ENCODE data around the gene KRTAP21-1. TPM values are rescaled to one million over a fixed set of nuclear protein-coding genes. Genes with fewer than 3 reads are reported as not detected.
"Not testable (repeated sequence)": the region's sequence is repeated elsewhere in the genome, so short reads cannot be mapped to it uniquely, and the experiment has no call there.

KRTAP21-1 gene
- total RNA-seq: not detected in 2 replicates

DNA sequence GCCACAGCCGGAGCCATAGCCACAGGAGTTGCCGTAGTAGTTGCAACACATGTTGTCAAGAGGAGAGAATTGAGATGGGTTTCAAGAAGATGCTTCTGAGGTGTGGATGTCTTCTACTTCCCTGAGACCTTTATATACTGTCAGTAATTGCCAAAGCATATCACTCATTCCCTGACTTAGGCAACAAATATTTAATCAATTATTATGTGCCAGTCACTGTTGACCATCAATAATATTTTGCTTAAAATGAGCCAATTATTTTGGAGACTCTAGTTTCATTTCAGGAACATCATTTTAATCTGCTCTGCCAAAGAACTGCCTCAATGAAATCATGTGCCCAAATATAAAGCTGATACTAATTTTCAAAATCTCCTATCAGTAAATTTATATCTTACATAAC lies at the start of gene KRTAP21-1:
Gene KRTAP21-1, minus strand, starts transcription at position 101 of the 400 bp plus-strand sequence. Its CDS starts 50 bp downstream, at position 51.
- not testable (repeated sequence) for DNase-seq (ENCODE audit: low read depth)

DNA sequence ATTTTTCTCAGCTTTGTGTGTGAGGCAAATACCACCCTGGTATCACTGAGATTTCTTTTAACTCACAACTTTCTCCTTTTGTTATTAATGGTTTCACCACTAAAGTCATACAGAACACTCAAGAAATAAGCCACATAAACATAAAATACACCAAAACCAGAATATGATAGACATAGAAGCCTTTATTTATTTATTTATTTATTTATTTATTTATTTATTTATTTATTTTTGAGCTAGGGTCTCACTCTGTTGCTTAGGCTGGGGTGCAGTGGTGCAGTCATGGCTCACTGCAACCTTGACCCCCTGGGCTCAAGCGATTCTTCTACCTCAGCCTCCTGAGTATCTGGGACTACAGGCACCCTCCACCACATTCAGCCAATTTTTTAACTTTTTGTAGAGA lies 45.4 kb upstream of the KRTAP21-1 start:
- no peak for DNase-seq (ENCODE audit: low read depth)

DNA sequence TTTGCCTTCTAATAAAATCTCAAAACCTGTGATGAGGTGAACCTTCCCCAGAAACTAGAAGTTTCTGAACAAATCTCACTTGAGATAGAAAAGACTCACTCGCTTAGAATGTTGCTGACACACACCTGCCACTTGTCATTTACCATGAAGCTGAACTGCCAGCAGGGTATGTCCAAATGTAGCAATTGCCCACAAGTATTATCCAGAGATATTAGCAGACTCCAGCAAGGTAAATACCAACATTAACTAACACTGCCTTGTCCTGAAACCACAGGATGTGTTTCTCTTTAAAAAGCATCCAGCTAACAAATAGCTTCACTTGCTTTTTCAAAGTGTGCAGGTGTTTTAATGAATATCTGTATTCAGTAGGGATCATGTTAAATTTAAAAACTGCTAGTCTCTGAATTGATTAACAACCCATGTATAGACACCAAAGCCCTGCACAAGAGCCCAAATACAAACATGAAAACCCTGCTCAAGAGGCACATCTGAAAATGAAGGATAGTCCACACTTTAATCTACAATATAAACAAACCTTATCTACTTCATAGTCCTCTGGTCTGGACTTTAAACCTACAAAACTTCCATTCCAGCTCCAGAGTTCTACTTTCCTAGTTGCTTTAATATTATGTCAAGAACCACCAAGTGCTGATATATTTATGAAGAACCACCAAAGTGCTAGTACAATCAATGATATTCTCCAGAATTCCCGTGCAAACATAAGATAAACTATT lies 38.5 kb upstream of the KRTAP21-1 start:
- DNase-seq (ENCODE audit: low read depth): no peak

DNA sequence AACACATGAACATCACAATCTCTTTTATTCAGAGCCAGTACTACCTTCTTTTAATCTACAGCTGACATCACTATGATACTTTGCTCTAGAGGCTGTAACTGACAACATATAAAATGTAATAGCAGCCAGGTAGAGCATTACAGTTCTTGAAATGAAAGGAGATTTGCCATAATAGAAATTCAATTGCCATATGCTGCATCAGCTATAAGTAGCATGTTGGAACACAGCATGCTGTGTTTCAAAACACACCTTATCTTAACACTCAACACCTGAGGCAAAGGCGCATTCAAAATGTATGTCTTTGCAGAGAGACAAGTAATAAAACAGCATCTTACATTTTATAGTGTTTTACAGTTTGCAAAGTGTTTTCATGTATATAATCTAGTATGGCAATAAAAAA lies 24.0 kb upstream of the KRTAP21-1 start:
- DNase-seq (ENCODE audit: low read depth): no peak

DNA sequence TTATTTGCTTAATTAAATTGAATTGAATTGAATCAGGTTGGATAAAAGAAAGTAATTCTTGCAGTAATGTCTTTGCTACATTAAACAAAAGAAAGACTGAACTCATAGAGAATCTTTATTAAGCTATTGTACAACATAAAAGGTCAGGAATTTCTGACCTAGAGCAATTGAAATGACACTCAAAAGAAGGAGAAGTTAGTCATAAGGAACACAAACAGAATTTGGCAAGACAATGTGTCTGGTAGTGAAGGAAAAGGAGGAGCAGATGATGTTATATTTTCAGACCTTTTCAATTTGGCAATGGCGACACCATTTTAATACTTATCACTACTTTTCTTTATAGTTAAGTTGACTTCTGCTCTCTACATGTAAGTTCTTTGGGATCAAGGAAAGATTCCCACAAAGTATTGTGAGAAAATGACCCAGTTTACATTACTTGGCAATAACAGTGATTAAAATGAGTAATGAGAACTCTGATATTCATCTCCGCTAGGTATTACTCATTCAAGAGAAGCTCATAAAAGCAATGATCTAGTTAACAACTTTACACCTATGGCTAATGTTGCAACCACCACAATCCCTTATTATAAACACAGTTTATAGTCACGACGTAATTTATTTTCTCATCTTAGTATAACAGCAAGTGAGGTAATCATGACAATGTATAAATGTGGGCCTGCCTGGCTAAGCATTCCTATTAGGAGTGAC lies 14.7 kb upstream of the KRTAP21-1 start:
- DNase-seq (ENCODE audit: low read depth): no peak

DNA sequence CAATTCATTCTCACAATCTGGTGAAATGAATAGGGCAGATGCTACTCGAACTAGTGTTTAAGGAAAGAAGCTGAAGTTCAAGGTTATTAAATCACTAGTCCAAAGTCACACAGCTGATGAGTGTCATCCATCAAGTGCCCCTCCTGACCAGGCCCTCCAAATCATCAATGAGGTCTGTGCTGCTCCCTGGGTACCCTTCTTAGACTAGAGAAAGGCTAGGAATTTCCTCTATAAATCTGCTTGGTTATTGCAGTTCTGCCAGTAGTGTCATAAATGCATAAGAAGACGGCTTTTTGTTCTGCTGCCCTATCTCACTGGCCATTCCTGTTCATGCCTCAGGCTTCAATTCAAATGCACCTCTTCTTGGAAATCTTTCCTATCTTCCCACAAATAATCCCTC lies 5.5 kb upstream of the KRTAP21-1 start:
- no peak for DNase-seq (ENCODE audit: low read depth)

DNA sequence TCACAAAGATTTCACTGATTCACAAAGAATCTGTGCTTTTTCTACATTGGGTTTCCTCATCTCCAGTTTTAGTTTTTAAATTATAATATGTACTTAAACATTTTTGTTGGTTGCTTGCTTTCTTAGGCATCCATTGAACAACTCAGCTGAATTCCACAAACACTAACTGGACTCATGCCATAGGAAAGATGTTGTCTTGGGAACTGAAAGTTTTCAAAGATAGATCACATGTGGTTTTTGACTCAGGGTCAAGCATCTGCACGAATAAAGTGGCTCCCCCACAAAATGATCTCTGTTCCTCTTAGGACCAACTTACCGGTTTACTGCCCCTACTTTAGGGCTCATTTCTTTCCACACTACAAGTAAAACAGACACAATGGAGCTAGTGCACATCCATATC lies 3.1 kb upstream of the KRTAP21-1 start:
- no peak for DNase-seq (ENCODE audit: low read depth)

DNA sequence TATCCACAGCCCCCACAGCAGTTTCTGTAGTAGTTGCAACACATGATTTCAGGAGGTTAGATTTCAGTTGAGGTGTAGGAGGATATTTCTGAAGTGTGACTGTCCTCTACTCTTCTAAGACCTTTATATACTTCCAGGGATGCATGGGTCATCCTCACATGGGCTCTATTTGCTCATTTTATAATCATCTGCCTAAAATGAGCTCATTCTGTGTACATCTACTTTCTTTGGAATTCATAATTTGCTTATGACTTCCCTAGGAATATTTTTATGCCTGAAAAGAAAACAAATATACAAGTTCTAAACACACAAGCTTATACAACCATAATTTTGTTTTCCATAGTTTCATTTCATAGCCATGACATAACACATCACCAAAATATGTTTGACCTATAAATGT lies 8.1 kb downstream of the KRTAP21-1 start, which contains the start of gene KRTAP21-2:
Gene KRTAP21-2, minus strand, starts transcription at position 101 of the 400 bp plus-strand sequence. Its CDS starts 57 bp downstream, at position 44.
- no peak for DNase-seq (ENCODE audit: low read depth)

DNA sequence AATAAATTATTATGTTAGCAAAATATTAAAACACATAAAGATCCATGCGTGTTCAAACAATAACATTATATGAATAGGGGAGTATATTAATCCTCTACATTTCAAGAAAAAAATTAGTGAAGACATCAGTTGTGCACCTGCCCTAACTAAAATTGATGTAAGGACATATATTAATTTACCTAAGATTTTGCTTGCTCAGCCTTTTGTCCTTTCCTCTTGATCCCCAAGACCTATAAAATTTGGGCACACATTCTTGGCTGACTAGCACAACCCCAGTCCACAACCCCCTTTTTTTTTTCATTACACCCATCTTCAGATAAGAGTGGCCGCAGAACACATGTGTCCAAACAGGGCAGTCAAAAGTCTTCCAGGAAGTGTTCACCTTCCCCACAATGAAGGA lies 14.8 kb downstream of the KRTAP21-1 start:
- DNase-seq (ENCODE audit: low read depth): no peak

DNA sequence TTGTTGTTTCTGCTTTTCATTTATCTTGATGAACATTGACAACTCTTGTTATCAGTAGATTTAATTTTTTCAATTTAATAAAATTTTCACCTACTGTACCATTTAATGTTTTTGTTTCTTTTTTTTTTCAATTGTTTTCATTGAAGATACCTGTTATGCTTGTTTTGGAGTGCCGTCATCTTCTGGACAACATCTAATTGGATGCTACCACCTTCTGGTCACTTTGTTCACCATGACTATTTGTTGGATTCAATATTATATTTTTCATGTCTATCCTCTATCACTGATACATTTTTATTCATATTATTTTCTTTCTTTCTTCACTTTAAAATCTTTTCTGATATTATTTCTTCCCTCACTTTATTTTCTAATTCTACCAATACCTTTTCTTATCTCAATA lies 22.2 kb downstream of the KRTAP21-1 start:
- DNase-seq (ENCODE audit: low read depth): no peak

DNA sequence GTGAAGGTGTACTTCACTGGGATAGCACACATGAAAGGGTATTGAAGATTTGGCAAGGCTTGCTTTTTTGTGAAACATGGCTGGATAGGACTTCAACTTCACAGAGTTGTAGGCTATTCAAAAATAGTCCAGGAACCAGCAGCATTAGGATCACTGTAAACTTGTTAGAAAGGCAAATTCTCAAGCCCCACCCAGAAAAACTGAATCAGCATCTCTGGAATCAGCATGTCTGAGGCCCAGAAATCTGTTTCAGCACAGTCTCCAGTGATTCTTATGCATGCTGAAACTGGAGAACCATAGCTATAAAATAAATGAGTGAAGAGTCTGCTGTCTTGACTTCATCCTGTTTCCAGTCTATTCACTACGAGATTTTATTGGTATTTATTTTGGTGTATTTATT lies 28.5 kb downstream of the KRTAP21-1 start:
- no peak for DNase-seq (ENCODE audit: low read depth)

DNA sequence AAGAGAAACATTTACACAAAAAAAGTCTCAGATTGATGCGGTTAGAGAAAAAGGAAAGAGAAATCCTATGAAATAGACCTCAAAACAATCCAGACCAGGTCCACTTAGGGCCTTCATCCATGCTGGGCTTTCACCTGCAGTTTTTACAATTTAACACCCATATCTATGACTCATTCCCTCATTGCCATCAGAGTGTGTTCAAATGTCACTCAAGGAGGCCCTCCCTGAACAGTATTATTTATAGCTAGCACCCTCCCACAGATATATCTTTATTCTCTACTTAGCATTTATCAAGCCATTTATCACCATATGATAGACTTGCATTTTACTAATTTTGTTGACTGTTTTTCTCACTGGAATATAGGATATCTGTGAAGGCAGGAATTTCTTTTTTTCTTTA lies 35.8 kb downstream of the KRTAP21-1 start:
- DNase-seq (ENCODE audit: low read depth): no peak

DNA sequence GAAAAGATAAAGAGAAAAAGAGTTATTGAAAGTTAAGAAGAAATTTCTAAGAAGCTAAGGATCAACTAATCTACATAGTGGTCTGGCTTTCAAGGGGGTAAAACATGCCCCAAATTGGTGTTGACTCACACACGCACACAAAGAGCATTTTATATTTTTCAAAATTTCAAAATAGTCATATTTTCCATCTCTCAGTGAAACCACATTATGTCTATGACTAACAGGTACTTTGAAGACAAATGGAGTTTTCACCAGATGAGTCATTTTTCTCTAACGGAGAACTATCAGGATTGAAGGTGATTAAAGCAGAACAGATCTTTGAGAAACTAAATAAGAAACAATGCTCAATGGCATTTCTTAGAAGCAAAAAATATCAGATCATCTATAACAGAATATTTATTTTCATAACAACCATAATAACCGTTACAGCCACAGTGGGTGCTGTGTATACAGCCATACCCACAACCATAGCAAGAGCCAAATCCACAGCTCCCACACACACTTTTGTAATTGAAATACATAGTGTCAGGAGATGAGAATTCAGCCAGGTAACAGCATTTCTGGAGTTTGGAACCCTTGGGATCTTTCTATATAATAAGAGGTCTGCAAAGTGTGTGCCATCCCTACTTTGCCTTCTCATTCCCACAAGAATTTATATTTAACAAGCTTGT lies 36.9 kb downstream of the KRTAP21-1 start, which contains the start of gene KRTAP21-3:
Gene KRTAP21-3, minus strand, starts transcription at position 539 of the 671 bp plus-strand sequence. Its CDS starts 18 bp downstream, at position 521.
- DNase-seq (ENCODE audit: low read depth): no peak

DNA sequence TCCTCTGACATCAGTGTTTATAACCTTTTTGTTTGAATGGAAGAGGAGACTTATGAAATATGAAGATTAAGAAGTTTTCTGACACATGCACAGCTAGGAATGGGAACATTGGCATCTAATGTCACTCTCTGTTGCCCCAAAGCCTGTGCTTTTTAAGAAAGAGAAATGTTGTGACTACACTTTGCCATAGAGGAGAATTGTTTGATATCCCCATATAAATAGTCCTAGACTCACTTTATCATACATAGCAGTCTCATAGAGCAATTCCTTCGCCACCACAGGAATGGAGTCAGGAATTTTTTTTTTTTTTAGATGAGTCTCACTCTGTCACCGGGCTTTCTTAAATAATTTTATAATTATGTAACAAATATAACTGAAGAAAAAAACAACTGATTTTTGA lies 38.1 kb downstream of the KRTAP21-1 start:
- no peak for DNase-seq (ENCODE audit: low read depth)

DNA sequence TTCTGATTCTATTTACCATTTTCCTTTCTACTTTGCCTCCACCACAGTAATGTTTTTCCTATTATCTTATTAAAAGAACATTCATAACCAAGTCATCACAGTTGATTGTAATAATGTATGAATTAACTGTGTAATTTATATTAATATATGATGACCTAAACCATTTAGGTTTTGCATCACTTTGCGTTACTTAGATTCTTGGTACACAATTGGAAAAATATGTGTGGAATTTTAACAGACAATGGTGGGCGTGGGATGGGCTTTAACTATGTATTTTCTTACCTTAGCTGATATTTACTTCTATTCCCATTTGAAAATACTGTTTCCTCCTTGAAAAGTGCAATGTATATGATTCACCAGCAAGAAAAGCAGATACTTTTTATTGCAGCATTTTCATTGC lies 40.3 kb downstream of the KRTAP21-1 start:
- no peak for DNase-seq (ENCODE audit: low read depth)

DNA sequence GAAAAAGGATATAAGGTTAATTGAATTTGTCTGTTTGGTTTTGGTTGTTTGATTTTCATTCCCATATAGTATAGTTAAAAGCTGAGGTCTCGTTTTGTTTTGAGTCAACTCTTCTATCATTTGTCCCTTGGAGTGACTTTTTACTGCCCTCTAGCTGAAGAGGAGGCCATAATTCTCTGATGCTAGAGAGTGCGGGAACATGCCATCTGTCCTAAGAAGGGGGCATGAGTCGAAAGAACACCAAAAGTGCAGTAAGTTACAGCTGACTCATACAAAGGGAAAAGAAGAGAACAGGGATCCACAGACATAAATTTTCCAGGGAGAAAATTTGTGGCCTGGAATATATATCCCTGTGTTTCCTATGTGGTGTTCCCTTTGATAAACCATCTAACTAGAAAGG lies 40.8 kb downstream of the KRTAP21-1 start:
- DNase-seq (ENCODE audit: low read depth): no peak

DNA sequence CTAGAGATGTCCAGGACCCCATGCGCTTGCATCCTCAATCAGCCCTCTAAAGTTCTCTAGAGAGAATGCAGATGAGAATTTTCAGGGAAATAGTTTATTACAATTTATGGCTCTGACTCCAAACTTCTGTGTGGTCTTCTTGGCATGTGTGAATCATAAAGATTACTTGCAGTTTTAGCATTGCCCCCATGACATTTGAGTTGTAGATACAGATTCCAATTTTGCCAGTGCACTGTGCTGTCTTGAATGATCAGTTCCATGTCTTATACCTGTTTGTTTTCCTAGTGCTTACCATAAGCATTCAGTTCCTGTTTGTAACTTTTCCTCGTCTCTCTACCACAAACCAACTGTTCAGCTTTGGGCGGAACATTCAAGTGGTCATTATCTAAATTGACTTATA lies 41.5 kb downstream of the KRTAP21-1 start:
- no peak for DNase-seq (ENCODE audit: low read depth)

DNA sequence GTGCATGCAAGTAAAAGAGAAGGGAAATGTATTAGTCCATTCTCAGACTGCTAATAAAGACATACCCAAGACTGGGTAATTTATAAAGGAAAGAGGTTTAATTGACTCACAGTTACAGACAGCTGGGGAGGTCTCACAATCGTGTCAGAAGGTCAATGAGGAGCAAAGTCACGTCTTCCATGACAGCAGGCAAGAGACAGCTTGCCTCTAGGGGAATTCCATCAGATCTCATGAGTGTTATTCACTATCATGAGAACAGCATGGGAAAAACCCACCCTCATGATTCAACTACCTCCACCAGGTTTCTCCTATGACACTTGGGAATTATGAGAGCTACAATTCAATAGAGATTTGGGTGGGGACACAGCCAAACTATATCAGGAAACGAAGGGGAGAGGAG lies 44.7 kb downstream of the KRTAP21-1 start:
- no peak for DNase-seq (ENCODE audit: low read depth)

DNA sequence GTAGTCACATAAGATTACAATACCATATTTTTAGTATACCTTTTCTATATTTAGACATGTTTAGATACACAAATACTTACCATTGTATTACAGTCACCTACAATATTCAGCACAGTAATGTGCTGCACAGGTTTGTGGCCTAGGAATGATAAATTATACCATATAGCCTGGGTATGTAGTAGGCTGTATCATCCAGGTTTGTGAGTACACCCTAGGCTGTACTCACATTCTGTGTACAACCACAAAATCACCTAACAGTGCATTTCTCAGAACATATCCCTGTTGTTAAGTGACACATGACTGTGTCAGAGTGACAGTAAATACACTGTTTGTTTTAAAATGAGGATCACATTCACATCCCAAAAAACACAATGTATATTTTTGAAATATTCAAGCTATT lies 47.8 kb downstream of the KRTAP21-1 start:
- no peak for DNase-seq (ENCODE audit: low read depth)

All from renal cortical epithelial cell (primary cell).